Activated effector memory CD4-positive, alpha-beta T cell treated with Interleukin-2 at 50 U/mL for 16 hours (primary cell): Measurements from ENCODE around the gene STAT1.
"Not testable (repeated sequence)": the region's sequence is repeated elsewhere in the genome, so short reads cannot be mapped to it uniquely, and the experiment has no call there.

ENCODE experiments used
- DNase-seq: peaks from one replicate; pipeline ENCODE4 v3.0.0-alpha.2; 2020

The STAT1 gene

GRCh38 chr2:190979906-190980629, 33.9 kb downstream of the STAT1 start:
- DNase-seq, result no peak

DNA sequence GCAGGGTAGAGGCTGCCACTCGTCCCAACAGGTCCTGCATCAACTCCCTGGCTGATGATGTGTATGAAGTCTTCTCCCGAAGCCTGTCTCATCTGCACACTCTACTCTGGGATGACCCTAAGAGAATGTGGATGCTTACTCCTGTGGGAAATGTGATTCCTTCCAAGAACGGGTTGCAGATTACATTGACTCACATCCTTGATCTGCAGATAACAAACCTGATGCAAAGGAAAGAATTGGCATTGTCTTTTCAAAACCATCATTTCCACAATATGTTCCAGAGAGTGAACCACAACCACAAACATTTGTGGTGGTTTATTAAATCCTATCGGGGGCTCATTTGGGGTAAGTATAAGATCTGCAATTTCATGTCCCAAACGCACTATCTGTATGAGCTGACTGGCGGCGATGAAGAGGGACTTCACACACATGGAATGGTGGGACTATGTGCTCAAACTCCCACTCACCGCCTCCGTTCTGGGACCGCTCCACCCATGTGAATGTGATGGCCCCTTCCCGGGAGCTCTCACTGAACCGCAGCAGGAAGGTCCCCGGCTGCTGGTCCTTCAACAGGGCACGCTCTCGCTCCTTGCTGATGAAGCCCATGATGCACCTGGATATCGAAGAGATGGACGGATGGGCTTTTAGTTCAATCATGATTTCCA, 35.5 kb downstream of the STAT1 start:
- DNase-seq, result no peak

DNA sequence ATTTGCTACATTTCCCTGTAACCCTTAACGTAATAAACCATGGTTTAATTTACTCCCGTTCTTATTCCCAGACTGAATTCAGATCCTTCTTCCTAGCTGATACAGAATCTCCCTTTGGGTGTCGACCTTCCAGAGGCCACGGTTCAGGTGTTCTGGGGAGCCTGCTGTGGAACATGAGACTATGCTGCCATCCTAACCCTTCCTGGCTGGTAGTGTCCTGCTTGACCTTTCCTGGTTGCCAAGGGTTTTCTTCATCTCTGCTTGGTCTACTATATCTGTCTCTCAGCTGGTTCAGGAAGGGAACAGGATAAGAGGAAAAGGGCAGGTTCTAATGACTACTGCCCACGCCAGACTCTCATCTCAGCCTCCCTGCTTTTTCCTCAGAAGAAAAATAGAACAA, 36.5 kb downstream of the STAT1 start:
- DNase-seq, result no peak

- no peak for DNase-seq
Measured at GRCh38 chr2:190976521-190976920, 37.5 kb downstream of the STAT1 start.

DNA sequence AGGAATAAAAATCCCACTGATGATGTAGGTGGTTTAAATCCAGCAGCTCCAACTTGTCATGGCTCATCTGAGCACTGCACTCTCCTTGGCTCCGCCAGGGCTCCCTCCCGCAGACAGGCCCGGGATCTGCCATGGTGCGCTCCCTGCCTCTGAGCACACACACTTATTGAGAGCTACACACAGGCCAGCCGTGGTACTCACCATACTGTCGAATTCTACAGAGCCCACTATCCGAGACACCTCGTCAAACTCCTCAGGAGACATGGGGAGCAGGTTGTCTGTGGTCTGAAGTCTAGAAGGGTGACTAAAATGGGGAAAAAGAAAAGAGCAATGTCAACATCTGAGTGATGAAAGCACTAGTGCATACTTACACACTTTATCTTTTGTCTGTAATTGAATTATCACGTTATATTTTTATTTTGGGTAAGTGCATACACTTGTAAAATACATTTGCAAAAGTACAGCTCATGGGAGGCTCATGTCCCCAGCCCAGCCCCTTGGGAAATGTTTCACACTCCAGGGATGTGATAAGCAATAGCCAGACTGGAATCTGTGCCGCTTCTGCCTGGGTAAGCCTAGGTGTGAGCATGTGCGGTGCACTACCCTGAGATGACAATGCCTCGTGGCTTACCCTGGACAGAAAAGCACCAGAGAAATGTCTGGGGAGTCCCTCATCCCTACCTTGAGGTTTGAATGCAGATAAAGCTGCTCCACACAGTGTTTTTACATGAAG, 39.2 kb downstream of the STAT1 start:
- DNase-seq, result no peak

GRCh38 chr2:190973726-190974628, 40.0 kb downstream of the STAT1 start:
- DNase-seq, result no peak

GRCh38 chr2:190973262-190973661, 40.7 kb downstream of the STAT1 start:
- DNase-seq, result no peak

- DNase-seq, result no peak
Measured at GRCh38 chr2:190972846-190973245, 41.1 kb downstream of the STAT1 start.

DNA sequence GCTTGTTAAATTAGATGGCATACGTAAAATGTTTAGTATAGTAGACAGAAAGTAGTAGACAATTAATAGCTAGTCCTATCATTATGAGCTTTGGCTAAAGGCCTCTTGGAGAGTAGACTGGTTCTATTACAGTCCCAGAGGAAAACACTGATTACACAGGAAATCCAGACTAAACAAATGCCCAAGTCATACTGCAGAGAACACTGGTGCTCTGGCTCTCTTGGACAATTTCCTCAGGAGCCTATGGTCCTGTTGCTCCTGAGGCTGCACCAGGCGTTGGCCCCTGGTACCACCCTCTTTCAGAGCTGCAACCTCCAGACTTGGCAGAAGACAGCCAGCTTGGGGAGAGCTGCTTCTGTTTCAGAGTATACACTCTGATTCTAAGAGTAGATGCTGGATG, 41.8 kb downstream of the STAT1 start:
- no peak for DNase-seq

GRCh38 chr2:190970873-190971506, 43.0 kb downstream of the STAT1 start:
- no peak for DNase-seq

- DNase-seq, result no peak
Measured at GRCh38 chr2:190970160-190970559, 43.8 kb downstream of the STAT1 start.

DNA sequence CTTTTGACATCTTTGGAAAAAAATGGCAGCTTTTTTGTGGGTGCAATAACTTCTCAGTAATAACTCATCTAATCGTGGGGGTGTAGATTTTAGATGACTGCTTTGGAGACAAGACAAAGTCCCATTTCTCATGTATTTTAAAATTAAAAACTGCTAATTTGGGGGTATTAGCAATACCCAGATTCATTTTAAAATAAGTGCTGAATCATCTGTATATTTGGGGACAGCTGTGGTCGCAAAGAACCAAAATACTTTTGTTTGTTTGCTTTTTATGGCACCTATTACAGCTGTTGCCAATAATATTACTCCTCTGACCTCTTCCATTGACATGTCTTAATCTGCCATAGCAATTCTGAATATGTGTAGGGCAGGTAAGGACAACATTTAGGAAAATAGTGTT, 45.4 kb downstream of the STAT1 start:
- no peak for DNase-seq

GRCh38 chr2:190965580-190966222, 48.3 kb downstream of the STAT1 start:
- DNase-seq, result no peak

DNA sequence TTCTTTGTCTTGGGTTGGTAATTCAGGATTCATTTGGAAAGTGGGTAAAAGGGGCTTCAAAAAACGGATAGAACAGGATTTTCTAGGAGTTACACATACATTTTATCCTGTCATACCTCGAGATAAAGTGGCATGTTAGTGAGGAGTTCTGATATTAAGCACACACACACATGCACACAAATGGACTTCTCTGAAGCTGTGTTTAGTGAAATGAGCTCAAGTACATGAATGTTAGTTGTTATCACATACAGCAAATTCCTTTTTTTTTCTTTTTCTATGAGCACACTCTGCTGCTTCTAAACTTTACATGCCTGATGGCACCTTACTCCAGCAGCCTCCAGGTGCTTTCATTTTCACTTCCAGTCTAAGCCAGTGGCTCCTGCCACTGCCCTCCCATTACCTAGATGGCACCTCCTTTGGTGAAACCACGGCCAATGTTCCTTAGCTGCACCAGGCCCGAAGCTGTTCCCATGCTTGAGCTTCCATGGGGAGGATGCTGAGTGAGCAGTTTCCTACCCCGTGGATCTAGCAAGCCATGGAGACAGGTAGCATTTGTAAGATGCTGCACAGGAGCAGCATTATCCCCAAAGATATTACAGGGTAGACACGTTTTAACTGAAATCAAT, 49.7 kb downstream of the STAT1 start:
- no peak for DNase-seq

- no peak for DNase-seq
Measured at GRCh38 chr2:190963088-190963487, 50.9 kb downstream of the STAT1 start.

- DNase-seq, result no peak
Measured at GRCh38 chr2:190961918-190962487, 52.0 kb downstream of the STAT1 start.

- not testable (repeated sequence) for DNase-seq
Measured at GRCh38 chr2:190961117-190961516, 52.9 kb downstream of the STAT1 start.

GRCh38 chr2:190959911-190960788, 53.8 kb downstream of the STAT1 start:
- DNase-seq, result no peak

GRCh38 chr2:190953257-190953656, 60.7 kb downstream of the STAT1 start:
- DNase-seq, result no peak

DNA sequence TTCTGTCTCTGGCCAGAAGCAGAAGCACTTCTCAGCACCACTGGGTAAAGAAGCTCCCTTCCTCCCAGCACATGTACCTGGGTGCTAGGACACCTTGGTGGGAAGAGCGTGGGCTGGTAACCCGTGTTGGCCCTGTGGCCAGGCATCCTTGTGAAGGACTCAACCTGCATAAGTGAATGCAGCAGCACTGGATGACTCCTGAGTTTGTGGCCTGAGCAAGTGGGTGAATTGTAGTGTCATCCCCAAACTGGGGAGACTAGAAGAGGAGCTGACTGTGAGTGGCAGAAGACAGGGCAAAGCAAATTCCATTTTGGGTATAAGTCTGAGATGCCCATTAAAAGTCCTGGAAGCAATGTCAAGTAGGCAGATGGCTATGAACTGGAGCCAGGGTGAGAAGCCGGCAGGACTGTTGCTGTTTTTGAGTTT, 63.4 kb downstream of the STAT1 start:
- no peak for DNase-seq
